ENCODE data around the gene DNAH3. TPM values are rescaled to one million over a fixed set of nuclear protein-coding genes. Genes with fewer than 3 reads are reported as not detected.
"Not testable (repeated sequence)": the region's sequence is repeated elsewhere in the genome, so short reads cannot be mapped to it uniquely, and the experiment has no call there.

DNAH3 gene
- total RNA-seq, 1 donor from 2014 or later = 0.19 TPM

DNA sequence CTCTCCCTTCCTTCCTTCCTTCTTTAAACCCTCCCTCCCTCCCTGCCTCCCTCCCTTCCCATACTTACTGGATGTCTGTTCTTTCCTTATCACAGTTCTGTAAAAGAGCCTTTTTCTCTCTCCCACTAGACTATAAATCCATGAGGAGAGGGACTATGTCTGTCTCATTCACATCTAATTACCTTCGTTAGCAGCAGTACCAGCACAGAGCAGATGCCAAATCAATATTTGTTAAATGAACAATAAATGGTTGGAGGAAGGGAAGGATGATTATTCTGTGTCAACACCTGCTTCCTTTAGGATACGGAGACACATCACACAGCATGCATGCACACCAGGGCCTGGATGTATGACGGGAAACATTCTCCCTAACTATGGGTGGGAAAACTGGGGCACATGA lies 94.2 kb downstream of the DNAH3 start:
- Mint-ChIP-seq H3K9me3 (ENCODE audit: low read depth) (no peaks in the 10 kb centered on the region), H3K4me3 (ENCODE audit: low read depth) (no peak overlapping the region), H3K27me3 (peaks cover 7% of the 10 kb centered on the region), H3K27ac (no peak overlapping the region), H3K36me3 (ENCODE audit: insufficient read depth) (no peaks in the 10 kb centered on the region), H3K4me1 (ENCODE audit: low read depth) (no peaks in the 10 kb centered on the region)
- no peak for TF ChIP-seq CTCF (IDR thresholded peaks at IDR 0.05; ENCODE audit: unreplicated experiment)
- DNase-seq (ENCODE audit: low spot score, unreplicated experiment) = no peak

- not testable (repeated sequence) for H3K4me3 Mint-ChIP-seq (ENCODE audit: low read depth); H3K9me3 Mint-ChIP-seq (ENCODE audit: low read depth); H3K4me1 Mint-ChIP-seq (ENCODE audit: low read depth); H3K27ac Mint-ChIP-seq; H3K27me3 Mint-ChIP-seq; DNase-seq (ENCODE audit: low spot score, unreplicated experiment); H3K36me3 Mint-ChIP-seq (ENCODE audit: insufficient read depth)
Observed at GRCh38 chr16:21055738-21056137, 94.9 kb downstream of the DNAH3 start.

- no peak for TF ChIP-seq CTCF (IDR thresholded peaks at IDR 0.05; ENCODE audit: unreplicated experiment)
- Mint-ChIP-seq H3K4me3 (ENCODE audit: low read depth) (no peak overlapping the region), H3K9me3 (ENCODE audit: low read depth) (no peaks in the 10 kb centered on the region), H3K36me3 (ENCODE audit: insufficient read depth) (no peaks in the 10 kb centered on the region), H3K27me3 (peaks cover 7% of the 10 kb centered on the region), H3K4me1 (ENCODE audit: low read depth) (no peaks in the 10 kb centered on the region), H3K27ac (no peak overlapping the region)
- no peak for DNase-seq (ENCODE audit: low spot score, unreplicated experiment)
Observed at GRCh38 chr16:21053590-21053989, 97.1 kb downstream of the DNAH3 start.

DNA sequence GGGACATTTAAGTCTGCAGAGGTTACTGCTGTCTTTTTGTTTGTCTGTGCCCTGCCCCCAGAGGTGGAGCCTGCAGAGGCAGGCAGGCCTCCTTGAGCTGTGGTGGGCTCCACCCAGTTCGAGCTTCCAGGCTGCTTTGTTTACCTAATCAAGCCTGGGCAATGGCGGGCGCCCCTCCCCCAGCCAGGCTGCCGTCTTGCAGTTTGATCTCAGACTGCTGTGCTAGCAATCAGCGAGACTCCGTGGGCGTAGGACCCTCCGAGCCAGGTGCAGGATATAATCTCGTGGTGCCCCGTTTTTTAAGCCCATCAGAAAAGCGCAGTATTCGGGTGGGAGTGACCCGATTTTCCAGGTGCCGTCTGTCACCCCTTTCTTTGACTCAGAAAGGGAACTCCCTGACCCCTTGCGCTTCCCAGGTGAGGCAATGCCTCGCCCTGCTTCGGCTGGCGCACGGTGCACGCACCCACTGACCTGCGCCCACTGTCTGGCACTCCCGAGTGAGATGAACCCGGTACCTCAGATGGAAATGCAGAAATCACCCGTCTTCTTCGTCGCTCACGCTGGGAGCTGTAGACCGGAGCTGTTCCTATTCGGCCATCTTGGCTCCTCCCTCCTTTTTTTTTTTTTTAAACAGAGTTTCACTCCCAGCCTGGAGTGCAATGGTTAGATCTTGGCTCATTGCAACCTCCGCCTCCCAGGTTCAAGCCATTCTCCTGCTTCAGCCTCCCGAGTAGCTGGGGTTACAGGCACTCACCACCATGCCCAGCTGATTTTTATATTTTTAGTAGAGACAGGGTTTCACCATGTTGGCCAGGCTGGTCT lies 102.3 kb downstream of the DNAH3 start:
- not testable (repeated sequence) for H3K4me1 Mint-ChIP-seq (ENCODE audit: low read depth); H3K27ac Mint-ChIP-seq; H3K27me3 Mint-ChIP-seq

DNA sequence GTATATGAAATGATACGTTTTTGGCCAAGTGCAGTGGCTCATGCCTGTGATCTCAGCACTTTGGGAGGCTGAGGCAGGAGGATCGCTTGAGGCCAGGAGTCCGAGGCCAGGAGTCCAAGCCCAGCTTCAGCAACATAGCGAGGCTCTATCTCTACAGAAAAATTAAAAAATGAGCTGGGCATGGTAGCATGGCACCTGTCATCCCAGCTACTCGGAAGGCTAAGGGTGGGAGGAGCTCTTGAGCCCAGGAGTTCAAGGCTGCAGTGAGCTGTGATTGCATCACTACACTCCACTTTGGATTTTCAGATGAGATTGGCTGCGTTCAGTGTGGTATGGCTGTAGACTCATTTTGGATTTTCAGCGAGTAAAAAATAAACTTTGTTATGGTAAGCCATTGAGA lies 112.4 kb downstream of the DNAH3 start:
- no peak for DNase-seq (ENCODE audit: low spot score, unreplicated experiment)
- TF ChIP-seq CTCF (IDR thresholded peaks at IDR 0.05; ENCODE audit: unreplicated experiment) = no peak
- Mint-ChIP-seq H3K4me1 (ENCODE audit: low read depth) (no peaks in the 10 kb centered on the region), H3K9me3 (ENCODE audit: low read depth) (no peaks in the 10 kb centered on the region), H3K36me3 (ENCODE audit: insufficient read depth) (no peaks in the 10 kb centered on the region), H3K27ac (no peak overlapping the region), H3K27me3 (no peaks in the 10 kb centered on the region), H3K4me3 (ENCODE audit: low read depth) (no peak overlapping the region)

More for the DNA sequence above, 102.3 kb downstream of the DNAH3 start:
- not testable (repeated sequence) for H3K4me3 Mint-ChIP-seq (ENCODE audit: low read depth); DNase-seq (ENCODE audit: low spot score, unreplicated experiment); H3K9me3 Mint-ChIP-seq (ENCODE audit: low read depth); H3K36me3 Mint-ChIP-seq (ENCODE audit: insufficient read depth)

- no peaks in the 10 kb centered on the region for H3K36me3 Mint-ChIP-seq (ENCODE audit: insufficient read depth)
- no peaks in the 10 kb centered on the region for H3K27me3 Mint-ChIP-seq
- H3K4me3 Mint-ChIP-seq (ENCODE audit: low read depth) = no peak overlapping the region
- TF ChIP-seq CTCF (IDR thresholded peaks at IDR 0.05; ENCODE audit: unreplicated experiment) = no peak
- no peak overlapping the region for H3K27ac Mint-ChIP-seq
- no peaks in the 10 kb centered on the region for H3K4me1 Mint-ChIP-seq (ENCODE audit: low read depth)
- H3K9me3 Mint-ChIP-seq (ENCODE audit: low read depth) = no peaks in the 10 kb centered on the region
- DNase-seq (ENCODE audit: low spot score, unreplicated experiment) = no peak
Observed at GRCh38 chr16:21037736-21038135, 112.9 kb downstream of the DNAH3 start.

Data from progenitor cell of endocrine pancreas (in vitro differentiated cells).